Thyroid gland (tissue), 4 donors: ENCODE measurements around the gene DNMT3L. TPM values are rescaled to one million over a fixed set of nuclear protein-coding genes. Genes with fewer than 3 reads are reported as not detected.

Experiments used
- DNase-seq, 2 donors: peaks; one replicate each; pipeline ENCODE4 v3.0.0-alpha.2; 2019
- H3K27ac ChIP-seq, 3 donors: fragments of 200-600 bp; sonication (generic); 1 replicate in 2 of 3; 2 replicates in 1 of 3; pipeline ENCODE4 v1.5.1; 2016 to 2019; ENCODE audit warnings: mild to moderate bottlenecking in 1 of 3, moderate library complexity in 1 of 3
- H3K27me3 ChIP-seq: fragments of 200-600 bp; sonication (generic); one replicate; pipeline ENCODE4 v1.5.1; 2019
- H3K36me3 ChIP-seq, 2 donors: fragments of 200-600 bp; sonication (generic); one replicate each; pipeline ENCODE4 v1.5.1; 2016 to 2019
- H3K4me1 ChIP-seq, 2 donors: fragments of 200-600 bp; sonication (generic); one replicate each; pipeline ENCODE4 v1.5.1; 2017 to 2019
- H3K4me3 ChIP-seq, 3 donors: fragments of 200-600 bp; sonication (generic); replicated peaks in 1 of 3; 1 replicate in 2 of 3; 2 replicates in 1 of 3; pipeline ENCODE4 v1.5.1; 2016; ENCODE audit warnings: mild to moderate bottlenecking in 1 of 3
- H3K9me3 ChIP-seq: fragments of 200-600 bp; sonication (generic); one replicate; pipeline ENCODE4 v1.5.1; 2017
- CTCF ChIP-seq, 6 experiments: fragments of 200-600 bp in 3 of 6; fragments of 450-650 bp in 3 of 6; sonication (generic) in 3 of 6; IDR thresholded peaks; one replicate each; pipeline ENCODE4 v1.5.1; 2016 to 2019; ENCODE audit warnings: antibody characterized with exemption in 6 of 6, mild to moderate bottlenecking in 2 of 6, inconsistent platforms in 1 of 6, moderate library complexity in 1 of 6
- POLR2A ChIP-seq, 2 donors: fragments of 450-650 bp; IDR thresholded peaks; one replicate each; pipeline ENCODE4 v1.6.1; 2017; ENCODE audit warnings: antibody characterized with exemption in 2 of 2, mild to moderate bottlenecking in 2 of 2, moderate library complexity in 1 of 2
- WGBS, 2 donors: methylation state at CpG; one replicate each; pipeline ENCODE4 v1.1.5; 2017; 5-methylcytosine and 5-hydroxymethylcytosine counted together
- intact Hi-C: fragments of 100-400 bp; cut with DNase I; formaldehyde crosslinking; loops from one replicate; pipeline ENCODE4 v1.15.1; 2023
- total RNA-seq, 4 donors: library from RNA; depleted of rRNA; stranded (reverse); fragments of >200 nt; gene quantifications; one replicate each; pipeline ENCODE4 v1.2.3, GENCODE V29; 2016

The DNMT3L gene
- total RNA-seq, 4 donors from 2014 or later: not detected

DNA sequence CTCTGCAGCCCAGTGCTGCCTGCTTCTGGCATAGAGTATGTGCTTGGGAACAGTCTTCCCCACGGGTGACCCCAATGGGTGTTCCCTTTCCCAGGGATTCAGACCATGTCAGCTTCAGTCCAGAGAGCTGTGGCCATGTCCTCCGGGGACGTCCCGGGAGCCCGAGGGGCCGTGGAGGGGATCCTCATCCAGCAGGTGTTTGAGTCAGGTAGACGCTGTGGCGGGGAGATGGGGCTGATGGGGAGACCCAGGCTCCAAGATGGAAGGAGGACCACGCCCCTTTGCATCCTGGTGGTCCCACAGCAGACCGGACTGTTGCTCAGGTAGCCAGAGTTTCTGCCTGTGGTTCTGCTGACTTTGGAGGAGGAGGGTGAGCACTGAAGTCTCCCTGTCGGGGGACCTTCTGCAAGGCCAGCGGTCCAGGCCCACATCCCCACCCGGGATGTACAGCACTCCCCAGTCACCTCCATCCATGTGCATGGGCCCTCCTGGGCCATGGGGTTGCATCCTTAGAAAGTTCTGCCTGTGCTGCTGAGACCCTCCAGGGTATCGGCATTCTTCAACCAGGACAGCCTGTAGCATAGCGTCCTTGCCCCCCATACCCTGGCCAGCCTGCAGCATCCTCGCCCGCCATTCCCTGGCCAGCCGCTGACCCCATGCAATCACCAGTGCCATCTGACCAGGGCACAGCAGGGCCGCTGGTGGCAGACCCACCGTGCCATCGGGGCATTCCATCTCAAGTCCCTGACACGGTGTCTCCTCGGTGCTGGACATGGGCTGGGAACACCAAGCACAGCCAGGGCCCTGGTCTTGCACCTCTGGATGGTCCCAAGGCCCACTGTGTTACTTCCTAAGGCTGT is 26.8 kb upstream of the DNMT3L start:
- intact Hi-C loops: no loop called here
- no peak for DNase-seq
- Histone ChIP-seq H3K4me1 (peaks cover 0 to 6% of the 10 kb centered on the region in 2 donors), H3K9me3 (no peaks in the 10 kb centered on the region), H3K4me3 (no peak overlapping the region), H3K27me3 (no peaks in the 10 kb centered on the region), H3K27ac (no peak overlapping the region), H3K36me3 (no peaks in the 10 kb centered on the region)
- 94 to 98% methylated on average over 3 to 17 of the region's 23 CpGs for WGBS, 2 donors
- no peak for TF ChIP-seq POLR2A (IDR thresholded peaks at IDR 0.05)
- no peak for TF ChIP-seq CTCF (IDR thresholded peaks at IDR 0.05)

DNA sequence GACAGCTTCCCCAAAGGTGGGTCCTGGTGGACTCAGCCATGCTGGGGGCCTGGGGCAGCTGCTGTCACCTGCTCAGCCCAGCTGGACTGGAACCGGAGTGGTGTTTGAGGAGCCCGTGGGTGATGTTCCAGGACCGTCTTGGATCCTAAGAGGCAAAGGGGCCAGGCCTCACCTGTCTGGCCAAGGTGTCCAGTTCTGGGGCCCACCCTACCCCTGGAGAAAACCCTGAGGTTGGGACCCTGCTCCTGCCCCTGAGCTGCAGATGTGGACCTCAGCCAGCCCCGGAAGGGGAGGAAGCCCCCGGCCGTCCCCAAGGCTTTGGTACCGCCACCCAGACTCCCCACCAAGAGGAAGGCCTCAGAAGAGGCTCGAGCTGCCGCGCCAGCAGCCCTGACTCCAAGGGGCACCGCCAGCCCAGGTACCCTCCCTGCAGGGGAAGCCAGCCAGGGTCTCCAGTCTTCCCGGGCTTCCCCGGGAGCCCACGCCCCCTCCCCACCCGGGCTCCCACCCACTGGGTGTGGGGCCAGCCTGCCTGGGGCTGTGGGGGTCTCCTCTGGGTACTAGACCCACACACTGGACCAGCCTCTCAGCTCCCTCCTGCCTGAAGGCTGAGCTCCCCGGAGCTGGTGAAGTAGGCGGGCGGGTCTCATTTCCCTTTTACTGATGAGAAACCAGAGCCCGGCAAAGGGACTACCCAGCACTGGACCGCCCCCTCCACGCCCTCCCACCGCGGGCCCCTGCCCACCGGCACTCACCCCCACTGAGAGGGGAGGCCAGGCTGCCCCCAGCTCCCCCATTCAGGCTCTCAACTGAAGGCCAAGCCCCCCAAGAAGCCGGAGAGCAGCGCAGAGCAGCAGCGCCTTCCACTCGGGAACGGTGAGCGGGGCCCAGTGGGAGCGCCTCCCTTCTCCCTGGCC is 25.3 kb upstream of the DNMT3L start:
- TF ChIP-seq CTCF (IDR thresholded peaks at IDR 0.05) (no peak), POLR2A (IDR thresholded peaks at IDR 0.05) (no peak)
- Histone ChIP-seq H3K4me3 (no peak overlapping the region), H3K27me3 (no peaks in the 10 kb centered on the region), H3K27ac (no peak overlapping the region), H3K9me3 (no peaks in the 10 kb centered on the region), H3K4me1 (peaks cover 0 to 6% of the 10 kb centered on the region in 2 donors), H3K36me3 (no peaks in the 10 kb centered on the region)
- intact Hi-C loops: no loop called here
- DNase-seq: no peak
- 58 to 77% methylated on average over 12 to 15 of the region's 31 CpGs for WGBS, 2 donors

DNA sequence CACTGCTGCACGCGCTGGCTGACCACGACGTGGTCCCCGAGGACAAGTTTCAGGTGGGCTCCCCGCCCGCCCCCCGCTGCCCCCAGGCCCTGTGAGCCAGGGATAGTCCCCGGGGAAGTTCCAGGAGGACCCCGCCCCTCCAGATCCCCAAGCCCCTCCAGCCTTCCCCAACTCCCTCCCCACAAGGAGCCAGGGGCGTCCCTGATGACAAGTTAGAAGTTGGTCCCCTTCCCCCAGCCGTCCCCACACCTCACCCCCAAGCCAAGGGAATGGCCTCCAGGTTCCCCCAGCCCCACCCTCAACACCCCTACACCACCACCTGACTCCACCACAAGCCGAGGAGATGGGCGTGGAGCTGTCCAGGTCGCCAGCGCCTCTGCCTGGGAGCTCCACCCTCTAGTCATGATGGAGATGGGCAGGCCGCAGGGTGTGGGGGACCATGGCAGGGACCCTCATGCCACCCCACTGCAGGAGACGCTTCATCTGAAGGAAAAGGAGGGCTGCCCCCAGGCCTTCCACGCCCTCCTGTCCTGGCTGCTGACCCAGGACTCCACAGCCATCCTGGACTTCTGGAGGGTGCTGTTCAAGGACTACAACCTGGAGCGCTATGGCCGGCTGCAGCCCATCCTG is 24.5 kb upstream of the DNMT3L start:
- H3K4me1 ChIP-seq: peaks cover 0 to 6% of the 10 kb centered on the region in 2 donors
- DNase-seq: no peak
- H3K27ac ChIP-seq: no peak overlapping the region
- no peaks in the 10 kb centered on the region for H3K9me3 ChIP-seq
- WGBS, 2 donors: 42 to 64% methylated on average over 2 to 16 of the region's 21 CpGs
- no peaks in the 10 kb centered on the region for H3K27me3 ChIP-seq
- intact Hi-C loops: no loop called here
- no peaks in the 10 kb centered on the region for H3K36me3 ChIP-seq
- H3K4me3 ChIP-seq: no peak overlapping the region
- TF ChIP-seq POLR2A (IDR thresholded peaks at IDR 0.05): no peak
- no peak for TF ChIP-seq CTCF (IDR thresholded peaks at IDR 0.05)

GRCh38 chr21:44285138-44285992 is 23.7 kb upstream of the DNMT3L start, which contains the start of gene AIRE:
Gene AIRE (plus strand): TSS chr21:44285876. CDS start chr21:44286007, 131 bp downstream.
- H3K36me3 ChIP-seq: no peaks in the 10 kb centered on the region
- peaks cover 0 to 6% of the 10 kb centered on the region in 2 donors for H3K4me1 ChIP-seq
- no peaks in the 10 kb centered on the region for H3K9me3 ChIP-seq
- H3K4me3 ChIP-seq: no peak within 1 kb of the TSS
- DNase-seq: no peak
- no peaks in the 10 kb centered on the region for H3K27me3 ChIP-seq
- TF ChIP-seq CTCF (IDR thresholded peaks at IDR 0.05) (no peak), POLR2A (IDR thresholded peaks at IDR 0.05) (no peak)
- intact Hi-C loops: no loop called here
- no peak within 1 kb of the TSS for H3K27ac ChIP-seq
- 35 to 52% methylated on average over 7 to 20 of the region's 56 CpGs for whole genome bisulfite sequencing, 2 donors
